Fibroblast of mammary gland (primary cell): ENCODE measurements around the gene COMP.
A peak's percentile ranks its signal among the peaks of the same experiment; 100 is the strongest.

Source experiments
- DNase-seq: peaks from one replicate; pipeline ENCODE4 v3.0.0-alpha.2; 2010; ENCODE audit warnings: low read depth
- H3K4me3 ChIP-seq: 2 replicates; pipeline ENCODE4 v1.5.1; 2011; ENCODE audit warnings: low read depth, mild to moderate bottlenecking, low read length, moderate library complexity; ENCODE audit not compliant: control insufficient read depth
- CTCF ChIP-seq: conservative IDR thresholded peaks from 2 replicates; pipeline ENCODE4 v1.5.1; 2011; ENCODE audit warnings: low read depth, low read length, inconsistent platforms; ENCODE audit not compliant: control insufficient read depth, insufficient read depth

Gene COMP

DNA sequence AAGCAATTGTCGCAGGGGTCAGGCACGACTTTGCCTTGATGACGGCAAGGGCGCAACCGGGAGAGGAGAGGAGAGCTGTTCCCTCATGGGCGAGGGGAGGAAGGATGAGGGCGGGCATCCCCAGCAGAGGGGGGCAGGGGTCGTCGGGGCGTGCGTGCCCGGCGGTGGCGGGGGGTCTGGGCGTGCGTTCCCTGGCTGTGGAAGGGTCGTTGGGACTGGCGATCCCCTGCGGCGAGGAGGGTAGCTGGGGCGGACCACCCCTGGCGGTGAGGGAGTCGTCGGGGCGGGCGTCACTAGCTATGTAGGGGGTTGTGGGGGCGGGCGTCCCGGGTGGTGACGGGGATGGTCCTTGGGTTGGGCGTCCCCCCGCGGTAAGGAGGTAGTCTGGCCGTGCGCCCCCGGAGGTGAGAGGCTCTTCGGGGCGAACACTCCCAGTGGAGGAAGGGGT, 1.7 kb downstream of the COMP start:
- no peak for TF ChIP-seq CTCF
- no peak overlapping the region for H3K4me3 ChIP-seq
- DNase-seq, result no peak

GRCh38 chr19:18788529-18789421, 2.3 kb downstream of the COMP start:
- no peak overlapping the region for H3K4me3 ChIP-seq
- no peak for TF ChIP-seq CTCF
- no peak for DNase-seq

DNA sequence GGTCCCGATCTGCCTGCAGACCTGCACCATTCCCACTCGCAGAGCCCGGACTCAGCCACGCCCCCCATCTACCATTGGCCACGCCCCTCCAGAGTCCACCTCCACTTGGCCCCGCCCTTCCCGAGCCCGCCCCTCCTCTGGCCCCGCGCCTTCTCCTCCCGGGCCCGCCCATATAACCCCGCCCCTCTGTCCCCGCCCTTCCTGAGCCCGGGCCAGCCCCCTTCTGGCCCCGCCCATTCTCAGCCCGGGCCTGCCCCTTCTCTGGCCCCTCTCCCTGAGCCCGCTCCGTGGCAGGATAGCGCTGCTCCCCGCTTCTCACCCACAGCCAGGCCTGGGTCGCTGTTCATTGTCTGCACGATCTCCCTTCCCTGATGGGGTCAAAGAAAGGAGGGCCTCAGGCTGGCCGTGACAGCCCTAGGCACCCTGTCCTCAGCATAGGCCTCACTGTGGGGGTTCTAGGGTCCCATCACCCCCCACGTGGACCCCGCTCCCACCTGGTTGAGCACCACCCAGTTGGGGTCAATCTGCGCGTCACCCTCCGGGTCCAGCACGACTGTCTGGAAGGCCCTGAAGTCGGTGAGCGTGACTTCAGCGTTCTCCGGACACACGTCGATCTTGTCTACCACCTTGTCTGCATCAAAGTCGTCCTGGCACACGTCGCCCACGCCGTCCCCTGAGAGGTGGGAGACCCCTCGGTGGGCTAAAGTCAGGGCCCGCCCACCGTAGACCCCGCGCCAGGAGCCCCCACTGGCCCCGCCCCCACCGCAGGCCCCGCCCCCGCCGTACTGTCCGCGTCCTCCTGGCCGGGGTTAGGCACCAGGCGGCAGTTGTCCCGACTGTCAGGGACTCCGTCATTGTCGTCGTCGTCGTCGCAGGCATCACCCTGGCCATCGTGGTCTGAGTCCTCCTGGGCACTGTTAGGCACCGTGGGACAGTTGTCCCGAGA, 5.7 kb downstream of the COMP start:
- TF ChIP-seq CTCF, result no peak
- H3K4me3 ChIP-seq, result no peak overlapping the region
- peak; percentile 57 for DNase-seq

- no peak for TF ChIP-seq CTCF
- H3K4me3 ChIP-seq, result no peak overlapping the region
- no peak for DNase-seq
These were observed 6.4 kb downstream of the COMP start for GRCh38 chr19:18784786-18785120.

GRCh38 chr19:18783958-18784785, 6.9 kb downstream of the COMP start:
- no peak overlapping the region for H3K4me3 ChIP-seq
- no peak for TF ChIP-seq CTCF
- no peak for DNase-seq

DNA sequence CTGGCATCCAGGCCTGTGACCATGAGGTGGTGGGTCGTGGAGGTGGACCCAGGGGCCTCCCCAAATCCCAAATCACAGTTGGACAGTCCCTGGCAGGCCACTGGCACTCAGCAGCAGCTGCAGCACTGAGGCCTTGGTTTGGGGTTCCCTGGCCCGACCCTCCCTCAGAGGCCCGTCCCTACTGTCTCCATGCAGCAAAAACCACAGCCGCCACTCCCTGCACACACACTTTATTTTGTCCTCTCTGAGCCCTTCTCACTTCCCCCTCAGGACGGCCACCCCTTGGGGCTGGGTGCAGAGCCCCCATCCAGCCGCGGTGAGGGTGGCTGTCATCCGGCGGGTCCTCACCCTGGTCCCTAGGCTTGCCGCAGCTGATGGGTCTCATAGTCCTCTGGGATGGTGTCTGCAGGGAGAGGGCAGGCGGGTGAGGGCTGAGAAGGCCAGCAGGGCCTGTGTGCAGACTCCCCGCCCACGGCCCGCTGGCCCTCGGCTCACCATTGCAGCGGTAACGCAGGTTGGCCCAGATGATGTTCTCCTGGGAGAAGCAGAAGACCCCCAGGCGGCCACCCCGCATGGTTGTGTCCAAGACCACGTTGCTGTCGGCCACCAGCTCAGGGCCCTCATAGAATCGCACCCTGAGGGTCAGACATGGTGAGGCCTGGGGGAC, 8.4 kb downstream of the COMP start:
- H3K4me3 ChIP-seq, result no peak overlapping the region
- no peak for DNase-seq
- no peak for TF ChIP-seq CTCF
